ENCODE results near the gene FOXS1. TPM values are rescaled to one million over a fixed set of nuclear protein-coding genes. Genes with fewer than 3 reads are reported as not detected.

FOXS1 gene
- total and polyA plus RNA-seq, 10 donors: 1.4 to 5.7 (median 2.1) TPM

DNA sequence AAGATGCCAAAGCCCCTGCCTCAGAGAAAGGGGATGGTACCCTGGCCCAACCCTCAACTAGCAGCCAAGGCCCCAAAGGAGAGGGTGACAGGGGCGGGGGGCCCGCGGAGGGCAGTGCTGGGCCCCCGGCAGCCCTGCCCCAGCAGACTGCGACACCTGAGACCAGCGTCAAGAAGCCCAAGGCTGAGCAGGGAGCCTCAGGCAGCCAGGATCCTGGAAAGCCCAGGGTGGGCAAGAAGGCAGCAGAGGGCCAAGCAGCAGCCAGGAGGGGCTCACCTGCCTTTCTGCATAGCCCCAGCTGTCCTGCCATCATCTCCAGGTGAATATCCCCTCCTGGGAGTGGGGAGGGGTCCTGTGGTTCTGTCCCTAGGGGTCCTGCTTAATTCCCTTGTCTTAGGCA lies 25.2 kb downstream of the FOXS1 start:
- H3K27me3 ChIP-seq (replicated peaks in 1 of 7): peaks cover 0 to 6% (median 0%) of the 10 kb centered on the region in 7 donors
- no peaks in the 10 kb centered on the region for H3K9me3 ChIP-seq
- 79 to 91% (median 88%) methylated on average over 6 of the region's 6 CpGs for WGBS, 5 donors
- no peak overlapping the region for H3K27ac ChIP-seq
- no peaks in the 10 kb centered on the region for H3K36me3 ChIP-seq
- peaks cover 6 to 33% (median 18%) of the 10 kb centered on the region in 6 donors for H3K4me1 ChIP-seq
- DNase-seq: no peak
- TF ChIP-seq, protein P1, sequence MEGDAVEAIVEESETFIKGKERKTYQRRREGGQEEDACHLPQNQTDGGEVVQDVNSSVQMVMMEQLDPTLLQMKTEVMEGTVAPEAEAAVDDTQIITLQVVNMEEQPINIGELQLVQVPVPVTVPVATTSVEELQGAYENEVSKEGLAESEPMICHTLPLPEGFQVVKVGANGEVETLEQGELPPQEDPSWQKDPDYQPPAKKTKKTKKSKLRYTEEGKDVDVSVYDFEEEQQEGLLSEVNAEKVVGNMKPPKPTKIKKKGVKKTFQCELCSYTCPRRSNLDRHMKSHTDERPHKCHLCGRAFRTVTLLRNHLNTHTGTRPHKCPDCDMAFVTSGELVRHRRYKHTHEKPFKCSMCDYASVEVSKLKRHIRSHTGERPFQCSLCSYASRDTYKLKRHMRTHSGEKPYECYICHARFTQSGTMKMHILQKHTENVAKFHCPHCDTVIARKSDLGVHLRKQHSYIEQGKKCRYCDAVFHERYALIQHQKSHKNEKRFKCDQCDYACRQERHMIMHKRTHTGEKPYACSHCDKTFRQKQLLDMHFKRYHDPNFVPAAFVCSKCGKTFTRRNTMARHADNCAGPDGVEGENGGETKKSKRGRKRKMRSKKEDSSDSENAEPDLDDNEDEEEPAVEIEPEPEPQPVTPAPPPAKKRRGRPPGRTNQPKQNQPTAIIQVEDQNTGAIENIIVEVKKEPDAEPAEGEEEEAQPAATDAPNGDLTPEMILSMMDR (IDR thresholded peaks at IDR 0.05 in 8 of 11, conservative IDR thresholded peaks at IDR 0.05 in 3 of 11): no peak
- TF ChIP-seq POLR2AphosphoS5 (IDR thresholded peaks at IDR 0.05) (no peak), POLR2A (IDR thresholded peaks at IDR 0.05) (no peak)
- no peak overlapping the region for H3K4me3 ChIP-seq
- intact Hi-C loops (cut with DNase I; ENCODE audit: low total_unique reads): no loop called here

DNA sequence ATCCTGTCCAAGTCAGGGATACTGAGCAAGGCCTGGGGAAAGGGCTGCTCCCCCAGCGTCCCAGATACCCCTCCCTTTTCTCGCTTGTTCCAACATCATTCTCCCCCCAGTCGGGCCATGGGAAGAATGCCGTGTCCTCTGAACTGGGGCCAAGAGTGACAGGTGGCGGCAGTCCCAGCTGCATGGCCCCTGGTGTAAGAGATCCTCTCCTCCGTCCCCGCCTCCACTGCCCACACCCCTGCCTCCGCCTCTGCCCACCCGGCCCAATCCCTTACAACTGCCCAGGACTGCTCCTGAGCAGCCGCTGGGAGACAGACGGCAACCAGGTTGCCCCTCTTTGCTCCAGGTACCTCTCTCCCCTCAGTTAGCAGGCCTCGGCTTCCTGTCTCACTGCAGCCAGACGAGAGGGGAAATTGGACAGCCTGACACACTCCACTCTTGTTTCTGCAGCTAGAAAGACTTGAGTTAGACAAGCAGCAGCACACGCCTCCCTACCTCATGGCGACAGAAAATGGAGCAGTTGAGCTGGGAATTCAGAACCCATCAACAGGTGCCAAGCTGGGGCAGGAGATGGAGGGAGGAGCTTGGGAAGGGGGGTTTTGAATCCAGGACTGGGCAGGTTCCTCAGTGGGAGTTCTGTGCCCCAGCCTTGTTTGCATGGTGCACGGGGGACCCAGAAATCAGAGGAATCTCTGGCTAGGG lies 26.2 kb downstream of the FOXS1 start, which contains the start of gene MYLK2:
MYLK2 (plus strand) TSS at position 274 of the 702 bp plus-strand sequence; CDS start at position 499, 225 bp downstream.
- TF ChIP-seq POLR2AphosphoS5 (IDR thresholded peaks at IDR 0.05) (no peak), POLR2A (IDR thresholded peaks at IDR 0.05) (no peak)
- TF ChIP-seq, protein P1 (IDR thresholded peaks at IDR 0.05 in 8 of 11, conservative IDR thresholded peaks at IDR 0.05 in 3 of 11): no peak
- no peak for DNase-seq
- Histone ChIP-seq H3K27ac (no peak within 1 kb of the TSS), H3K36me3 (no peaks in the 10 kb centered on the region), H3K9me3 (no peaks in the 10 kb centered on the region), H3K27me3 (replicated peaks in 1 of 7) (peaks cover 0 to 6% (median 0%) of the 10 kb centered on the region in 7 donors), H3K4me3 (no peak within 1 kb of the TSS), H3K4me1 (peaks cover 6 to 34% (median 20%) of the 10 kb centered on the region in 6 donors)
- intact Hi-C loops (cut with DNase I; ENCODE audit: low total_unique reads): no loop called here
- 80 to 91% (median 83%) methylated on average over 16 of the region's 16 CpGs for WGBS, 5 donors

DNA sequence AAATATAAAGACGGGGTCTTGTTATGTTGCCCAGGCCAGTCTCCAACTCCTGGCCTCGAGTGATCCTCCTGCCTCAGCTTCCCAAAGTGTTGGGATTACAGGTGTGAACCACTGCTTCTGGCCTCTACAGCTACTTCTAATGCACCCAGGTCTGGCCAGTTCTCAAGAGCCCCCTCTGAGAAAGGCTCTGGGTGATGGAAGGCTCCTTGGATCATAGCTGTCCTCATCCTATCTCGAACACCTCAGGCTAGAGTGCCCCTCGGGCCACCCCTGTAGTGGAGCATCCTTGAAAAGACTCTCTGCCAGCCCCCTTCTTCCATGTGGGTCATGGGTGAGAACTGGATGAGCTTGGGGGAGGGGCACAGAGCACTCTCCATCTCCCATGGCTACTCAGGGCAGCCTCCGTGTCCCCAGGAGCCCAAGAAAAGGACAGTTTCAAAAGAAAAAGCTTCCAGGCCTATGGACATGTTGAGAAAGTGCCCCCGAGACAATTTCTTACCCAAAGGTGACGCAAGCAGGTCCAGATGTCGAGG lies 27.0 kb downstream of the FOXS1 start:
- intact Hi-C loops (cut with DNase I; ENCODE audit: low total_unique reads): no loop called here
- H3K9me3 ChIP-seq: no peaks in the 10 kb centered on the region
- no peak for DNase-seq
- no peak overlapping the region for H3K27ac ChIP-seq
- H3K4me1 ChIP-seq: peaks cover 6 to 26% (median 19%) of the 10 kb centered on the region in 6 donors
- TF ChIP-seq, protein P1 (IDR thresholded peaks at IDR 0.05 in 8 of 11, conservative IDR thresholded peaks at IDR 0.05 in 3 of 11): no peak
- TF ChIP-seq POLR2A (IDR thresholded peaks at IDR 0.05) (no peak), POLR2AphosphoS5 (IDR thresholded peaks at IDR 0.05) (no peak)
- 82 to 93% (median 84%) methylated on average over 8 of the region's 8 CpGs for WGBS, 5 donors
- no peaks in the 10 kb centered on the region for H3K36me3 ChIP-seq
- no peak overlapping the region for H3K4me3 ChIP-seq
- peaks cover 0 to 6% (median 0%) of the 10 kb centered on the region in 7 donors for H3K27me3 ChIP-seq (replicated peaks in 1 of 7)

DNA sequence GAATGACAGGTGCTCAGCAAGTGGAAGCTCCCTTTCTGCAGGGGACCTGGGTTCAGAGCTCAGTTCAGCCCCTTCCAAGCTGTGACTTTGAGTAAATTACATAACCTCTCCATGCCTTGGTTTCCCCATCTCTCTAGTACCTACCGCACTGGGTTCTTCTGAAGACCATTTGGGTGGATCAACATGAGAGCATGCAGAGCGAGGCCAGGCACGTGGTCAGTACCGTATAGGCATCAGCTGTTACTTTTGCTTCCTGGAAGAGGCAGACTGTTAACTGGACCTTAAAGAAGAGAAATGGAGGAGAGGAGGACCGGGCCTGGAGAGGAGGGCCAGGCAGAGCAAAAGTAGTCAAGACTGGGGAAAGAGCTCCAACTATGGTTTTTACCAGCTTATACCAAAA lies 27.9 kb downstream of the FOXS1 start:
- no peak for DNase-seq
- TF ChIP-seq POLR2AphosphoS5 (IDR thresholded peaks at IDR 0.05): no peak
- no peak for TF ChIP-seq POLR2A (IDR thresholded peaks at IDR 0.05)
- TF ChIP-seq, protein P1 (IDR thresholded peaks at IDR 0.05 in 8 of 11, conservative IDR thresholded peaks at IDR 0.05 in 3 of 11): no peak
- H3K27me3 ChIP-seq (replicated peaks in 1 of 7): peaks cover 0 to 4% (median 0%) of the 10 kb centered on the region in 7 donors
- H3K9me3 ChIP-seq: no peaks in the 10 kb centered on the region
- intact Hi-C loops (cut with DNase I; ENCODE audit: low total_unique reads): no loop called here
- H3K4me1 ChIP-seq: peaks cover under 1 to 24% (median 11%) of the 10 kb centered on the region in 6 donors
- H3K27ac ChIP-seq: no peak overlapping the region
- 84 to 92% (median 90%) methylated on average over 5 of the region's 5 CpGs for WGBS, 5 donors
- no peaks in the 10 kb centered on the region for H3K36me3 ChIP-seq
- no peak overlapping the region for H3K4me3 ChIP-seq

All from spleen (tissue), 11 donors.